Ectodermal cell (in vitro differentiated cells): Measurements from ENCODE around the gene HSD17B14.
"Not testable (repeated sequence)": the region's sequence is repeated elsewhere in the genome, so short reads cannot be mapped to it uniquely, and the experiment has no call there.

ENCODE experiments used
- H3K27ac ChIP-seq: 2 replicates; pipeline ENCODE4 v1.7.0; 2013; ENCODE audit warnings: mild to moderate bottlenecking, low read depth, low read length; ENCODE audit not compliant: insufficient read depth, poor library complexity, severe bottlenecking
- H3K27me3 ChIP-seq: 2 replicates; pipeline ENCODE4 v1.7.0; 2013; ENCODE audit warnings: mild to moderate bottlenecking, low read length; ENCODE audit not compliant: insufficient read depth, control insufficient read depth, poor library complexity, severe bottlenecking
- H3K36me3 ChIP-seq: one replicate; pipeline ENCODE4 v1.7.0; 2013; ENCODE audit warnings: low read length; ENCODE audit not compliant: control insufficient read depth, insufficient read depth
- H3K4me1 ChIP-seq: one replicate; pipeline ENCODE4 v1.7.0; 2013; ENCODE audit warnings: low read length; ENCODE audit not compliant: control insufficient read depth, insufficient read depth
- H3K4me3 ChIP-seq: 2 replicates; pipeline ENCODE4 v1.7.0; 2013; ENCODE audit warnings: low read depth, low read length, control low read depth; ENCODE audit not compliant: insufficient read depth
- H3K9me3 ChIP-seq: 2 replicates; pipeline ENCODE4 v1.7.0; 2013; ENCODE audit warnings: mild to moderate bottlenecking, low read length, moderate library complexity; ENCODE audit not compliant: control insufficient read depth
- WGBS, 2 experiments: methylation state at CpG; one replicate each; pipeline ENCODE4 v1.1.7; 2013; ENCODE audit warnings: missing lambda C conversion rate in 2 of 2; 5-methylcytosine and 5-hydroxymethylcytosine counted together

The HSD17B14 gene

GRCh38 chr19:48846659-48847058 is 10.4 kb upstream of the HSD17B14 start:
- WGBS, 2 experiments: 93 to 97% methylated on average over 3 of the region's 3 CpGs

GRCh38 chr19:48845384-48845783 is 9.1 kb upstream of the HSD17B14 start:
- Histone ChIP-seq H3K36me3 (peaks cover 11% of the 10 kb centered on the region), H3K27me3 (no peaks in the 10 kb centered on the region), H3K4me1 (no peaks in the 10 kb centered on the region), H3K9me3 (no peaks in the 10 kb centered on the region), H3K27ac (no peak overlapping the region), H3K4me3 (no peak overlapping the region)
- WGBS, 2 experiments: 94 to 96% methylated on average over 14 of the region's 15 CpGs

More at GRCh38 chr19:48846659-48847058, 10.4 kb upstream of the HSD17B14 start:
- H3K27ac ChIP-seq, H3K27me3 ChIP-seq, H3K9me3 ChIP-seq, H3K4me1 ChIP-seq, H3K4me3 ChIP-seq: not testable (repeated sequence)
- peaks cover 11% of the 10 kb centered on the region for H3K36me3 ChIP-seq

- H3K27ac ChIP-seq: no peak overlapping the region
- H3K36me3 ChIP-seq: peaks cover 11% of the 10 kb centered on the region
- no peaks in the 10 kb centered on the region for H3K4me1 ChIP-seq
- H3K4me3 ChIP-seq: no peak overlapping the region
- H3K27me3 ChIP-seq: no peaks in the 10 kb centered on the region
- H3K9me3 ChIP-seq: no peaks in the 10 kb centered on the region
- WGBS, 2 experiments: 92 to 95% methylated on average over 2 of the region's 2 CpGs
These were observed 8.2 kb upstream of the HSD17B14 start for GRCh38 chr19:48844472-48844871.

- H3K9me3 ChIP-seq: no peaks in the 10 kb centered on the region
- no peaks in the 10 kb centered on the region for H3K4me1 ChIP-seq
- no peak overlapping the region for H3K27ac ChIP-seq
- no peak overlapping the region for H3K4me3 ChIP-seq
- WGBS, 2 experiments: 42 to 50% methylated on average over 2 of the region's 2 CpGs
- H3K27me3 ChIP-seq: no peaks in the 10 kb centered on the region
- H3K36me3 ChIP-seq: peaks cover 11% of the 10 kb centered on the region
These were observed 6.5 kb upstream of the HSD17B14 start for GRCh38 chr19:48842789-48843162.

- H3K9me3 ChIP-seq: no peaks in the 10 kb centered on the region
- H3K27me3 ChIP-seq: no peaks in the 10 kb centered on the region
- H3K4me3 ChIP-seq: no peak overlapping the region
- H3K27ac ChIP-seq: no peak overlapping the region
- peaks cover 11% of the 10 kb centered on the region for H3K36me3 ChIP-seq
- 88 to 97% methylated on average over 5 to 6 of the region's 6 CpGs for WGBS, 2 experiments
- H3K4me1 ChIP-seq: no peaks in the 10 kb centered on the region
These were observed 5.3 kb upstream of the HSD17B14 start for GRCh38 chr19:48841571-48841970.

- Histone ChIP-seq H3K9me3 (no peaks in the 10 kb centered on the region), H3K4me1 (no peaks in the 10 kb centered on the region)
- 93 to 96% methylated on average over 16 of the region's 16 CpGs for WGBS, 2 experiments
These were observed 4.8 kb upstream of the HSD17B14 start for GRCh38 chr19:48841047-48841446.

GRCh38 chr19:48837687-48838086 is 1.4 kb upstream of the HSD17B14 start:
- Histone ChIP-seq H3K27ac (peak overlapping the region; percentile 88), H3K9me3 (no peaks in the 10 kb centered on the region), H3K36me3 (peaks cover 6% of the 10 kb centered on the region), H3K4me1 (no peaks in the 10 kb centered on the region), H3K27me3 (no peaks in the 10 kb centered on the region), H3K4me3 (peak overlapping the region; percentile 54)
- 29 to 46% methylated on average over 9 of the region's 9 CpGs for WGBS, 2 experiments

More at GRCh38 chr19:48841047-48841446, 4.8 kb upstream of the HSD17B14 start:
- Histone ChIP-seq H3K27ac (no peak overlapping the region), H3K27me3 (no peaks in the 10 kb centered on the region), H3K4me3 (no peak overlapping the region), H3K36me3 (peaks cover 11% of the 10 kb centered on the region)

- H3K4me3 ChIP-seq: peak overlapping the region; percentile 54
These were observed 797 bp upstream of the HSD17B14 start for GRCh38 chr19:48837051-48837524.

GRCh38 chr19:48835734-48836088 is 580 bp downstream of the HSD17B14 start:
- peak overlapping the region; percentile 54 for H3K4me3 ChIP-seq
- H3K9me3 ChIP-seq: no peaks in the 10 kb centered on the region
- peaks cover 6% of the 10 kb centered on the region for H3K36me3 ChIP-seq
- 0 to 2% methylated on average over 12 of the region's 12 CpGs for WGBS, 2 experiments
- no peaks in the 10 kb centered on the region for H3K4me1 ChIP-seq
- H3K27me3 ChIP-seq: no peaks in the 10 kb centered on the region
- peak overlapping the region; percentile 93 for H3K27ac ChIP-seq

More at GRCh38 chr19:48837051-48837524, 797 bp upstream of the HSD17B14 start:
- WGBS, 2 experiments: 0 to 1% methylated on average over 29 of the region's 29 CpGs
- H3K4me1 ChIP-seq: no peaks in the 10 kb centered on the region
- H3K36me3 ChIP-seq: peaks cover 6% of the 10 kb centered on the region
- no peaks in the 10 kb centered on the region for H3K9me3 ChIP-seq
- peak overlapping the region; percentile 93 for H3K27ac ChIP-seq
- H3K27me3 ChIP-seq: no peaks in the 10 kb centered on the region

GRCh38 chr19:48833977-48834376 is 2.3 kb downstream of the HSD17B14 start:
- 83 to 88% methylated on average over 5 of the region's 5 CpGs for WGBS, 2 experiments
- Histone ChIP-seq H3K9me3 (no peaks in the 10 kb centered on the region), H3K4me1 (no peaks in the 10 kb centered on the region), H3K4me3 (no peak overlapping the region), H3K27me3 (no peaks in the 10 kb centered on the region), H3K27ac (no peak overlapping the region), H3K36me3 (peaks cover 6% of the 10 kb centered on the region)

- no peaks in the 10 kb centered on the region for H3K4me1 ChIP-seq
- WGBS, 2 experiments: 73 to 76% methylated on average over 5 of the region's 5 CpGs
These were observed 3.2 kb downstream of the HSD17B14 start for GRCh38 chr19:48833049-48833448.

More at GRCh38 chr19:48833049-48833448, 3.2 kb downstream of the HSD17B14 start:
- H3K27ac ChIP-seq: no peak overlapping the region
- no peaks in the 10 kb centered on the region for H3K27me3 ChIP-seq
- H3K9me3 ChIP-seq: no peaks in the 10 kb centered on the region
- H3K4me3 ChIP-seq: no peak overlapping the region
- H3K36me3 ChIP-seq: peaks cover 6% of the 10 kb centered on the region
